ENCODE data around the gene NABP1.

DNA sequence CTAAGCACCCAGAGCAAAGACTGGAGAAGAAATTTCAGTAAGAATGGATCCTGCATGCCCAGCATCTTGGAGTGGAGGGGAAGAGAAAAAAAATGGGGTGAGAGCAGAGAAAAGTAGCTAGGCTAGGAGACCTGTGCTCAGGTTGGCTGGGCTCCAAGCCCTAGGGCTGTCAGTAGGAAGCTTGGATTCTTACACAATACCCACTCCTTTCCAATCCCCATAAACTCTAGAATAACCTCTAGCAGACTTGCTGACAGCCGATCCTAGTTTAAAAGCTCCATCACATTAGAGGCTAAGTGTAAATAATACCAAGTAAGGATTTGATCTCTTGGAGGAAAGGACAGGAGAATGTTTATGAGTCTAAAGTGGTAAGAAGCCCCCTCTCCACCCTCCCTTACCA is 46.2 kb upstream of the NABP1 start:
- no peak for TF ChIP-seq POLR2AphosphoS5 (IDR thresholded peaks at IDR 0.05)
- TF ChIP-seq, protein P1, sequence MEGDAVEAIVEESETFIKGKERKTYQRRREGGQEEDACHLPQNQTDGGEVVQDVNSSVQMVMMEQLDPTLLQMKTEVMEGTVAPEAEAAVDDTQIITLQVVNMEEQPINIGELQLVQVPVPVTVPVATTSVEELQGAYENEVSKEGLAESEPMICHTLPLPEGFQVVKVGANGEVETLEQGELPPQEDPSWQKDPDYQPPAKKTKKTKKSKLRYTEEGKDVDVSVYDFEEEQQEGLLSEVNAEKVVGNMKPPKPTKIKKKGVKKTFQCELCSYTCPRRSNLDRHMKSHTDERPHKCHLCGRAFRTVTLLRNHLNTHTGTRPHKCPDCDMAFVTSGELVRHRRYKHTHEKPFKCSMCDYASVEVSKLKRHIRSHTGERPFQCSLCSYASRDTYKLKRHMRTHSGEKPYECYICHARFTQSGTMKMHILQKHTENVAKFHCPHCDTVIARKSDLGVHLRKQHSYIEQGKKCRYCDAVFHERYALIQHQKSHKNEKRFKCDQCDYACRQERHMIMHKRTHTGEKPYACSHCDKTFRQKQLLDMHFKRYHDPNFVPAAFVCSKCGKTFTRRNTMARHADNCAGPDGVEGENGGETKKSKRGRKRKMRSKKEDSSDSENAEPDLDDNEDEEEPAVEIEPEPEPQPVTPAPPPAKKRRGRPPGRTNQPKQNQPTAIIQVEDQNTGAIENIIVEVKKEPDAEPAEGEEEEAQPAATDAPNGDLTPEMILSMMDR (IDR thresholded peaks at IDR 0.05): no peak
- no peak for TF ChIP-seq POLR2A (IDR thresholded peaks at IDR 0.05)

Data from sigmoid colon (tissue), 4 donors.